CD4-positive, alpha-beta T cell (primary cell): Measurements from ENCODE around the gene HS3ST5. TPM values are rescaled to one million over a fixed set of nuclear protein-coding genes. Genes with fewer than 3 reads are reported as not detected.
"Not testable (repeated sequence)": the region's sequence is repeated elsewhere in the genome, so short reads cannot be mapped to it uniquely, and the experiment has no call there.

Source experiments
- ATAC-seq: fragments of 200-7000 bp; cut with Tn5 transposase; one replicate; pipeline ENCODE4 v1.10.0; 2022; ENCODE audit warnings: mild to moderate bottlenecking; ENCODE audit not compliant: poor library complexity
- CTCF ChIA-PET: fragments of 350-600 bp; sonication (Branson Sonifier 250); formaldehyde crosslinking; loops from one replicate; lab custom pipeline; 2021; ENCODE audit warnings: antibody characterized with exemption, inconsistent platforms; lab: Charles Lee
- POLR2A ChIA-PET: fragments of 350-600 bp; sonication (Branson Sonifier 250); formaldehyde crosslinking; loops from one replicate; lab custom pipeline; 2021; ENCODE audit warnings: antibody characterized with exemption, inconsistent platforms; lab: Charles Lee
- DNase-seq, 14 experiments: peaks; one replicate each; pipeline ENCODE4 v3.0.0-alpha.2; 2013 to 2020; ENCODE audit warnings: mixed read lengths in 2 of 14
- H3K27ac ChIP-seq, 2 donors: one replicate each; pipeline versions ENCODE4 v1.5.1 to v1.7.0; 2013; ENCODE audit warnings: low read length in 2 of 2, low read depth in 1 of 2, mild to moderate bottlenecking in 1 of 2
- H3K27me3 ChIP-seq, 2 experiments: 1 replicate in 1 of 2; 2 replicates in 1 of 2; pipeline versions ENCODE4 v1.6.1 to v1.7.0; 2013; ENCODE audit warnings: low read length in 2 of 2, control low read depth in 1 of 2, mild to moderate bottlenecking in 1 of 2, moderate library complexity in 1 of 2; ENCODE audit not compliant: insufficient read depth in 2 of 2, control insufficient read depth in 1 of 2
- H3K36me3 ChIP-seq: one replicate; pipeline ENCODE4 v1.6.1; 2013; ENCODE audit warnings: low read length, control low read depth; ENCODE audit not compliant: insufficient read depth
- H3K4me1 ChIP-seq: one replicate; pipeline ENCODE4 v1.6.1; 2013; ENCODE audit warnings: low read length, control low read depth; ENCODE audit not compliant: insufficient read depth
- H3K4me3 ChIP-seq: one replicate; pipeline ENCODE4 v1.5.1; 2013; ENCODE audit warnings: mild to moderate bottlenecking, low read length, moderate library complexity
- H3K9me3 ChIP-seq, 2 experiments: 1 replicate in 1 of 2; 2 replicates in 1 of 2; pipeline versions ENCODE4 v1.6.1 to v1.7.0; 2013; ENCODE audit warnings: low read length in 2 of 2, mild to moderate bottlenecking in 2 of 2, control low read depth in 1 of 2, moderate library complexity in 1 of 2; ENCODE audit not compliant: control insufficient read depth in 1 of 2, insufficient read depth in 1 of 2
- H3K27ac Mint-ChIP-seq: one replicate; pipeline ENCODE4 v1.8.0; 2020; ENCODE audit warnings: mixed read lengths
- H3K27me3 Mint-ChIP-seq: one replicate; pipeline ENCODE4 v1.8.0; 2021; ENCODE audit warnings: mixed read lengths
- H3K36me3 Mint-ChIP-seq: one replicate; pipeline ENCODE4 v1.8.0; 2021; ENCODE audit warnings: low read depth, mixed read lengths
- H3K4me1 Mint-ChIP-seq: one replicate; pipeline ENCODE4 v1.8.0; 2021; ENCODE audit warnings: low read depth, mixed read lengths
- H3K4me3 Mint-ChIP-seq: one replicate; pipeline ENCODE4 v1.8.0; 2020; ENCODE audit warnings: mild to moderate bottlenecking, mixed read lengths
- H3K9me3 Mint-ChIP-seq: one replicate; pipeline ENCODE4 v1.8.0; 2020; ENCODE audit warnings: mixed read lengths
- intact Hi-C, 2 experiments: fragments of 100-400 bp; cut with DNase I in 1 of 2; cut with micrococcal nuclease in 1 of 2; formaldehyde crosslinking; loops; one replicate each; pipeline versions ENCODE4 v1.15.1 to v1.9.0; 2023 to 2025; cut with DNase I, micrococcal nuclease
- total RNA-seq, 174 experiments: library from RNA in 2 of 174; stranded (reverse) in 2 of 174; gene quantifications; one replicate each; pipeline ENCODE4 v1.2.3 and lab custom pipeline; 2021 to 2026
- TF ChIP-seq, protein P1 (sequence below): fragments of 200-600 bp; IDR thresholded peaks from one replicate; pipeline ENCODE4 v1.8.0; 2022; ENCODE audit warnings: antibody characterized with exemption, mild to moderate bottlenecking

The HS3ST5 gene
- total RNA-seq, 2 experiments from 2014 or later: not detected

DNA sequence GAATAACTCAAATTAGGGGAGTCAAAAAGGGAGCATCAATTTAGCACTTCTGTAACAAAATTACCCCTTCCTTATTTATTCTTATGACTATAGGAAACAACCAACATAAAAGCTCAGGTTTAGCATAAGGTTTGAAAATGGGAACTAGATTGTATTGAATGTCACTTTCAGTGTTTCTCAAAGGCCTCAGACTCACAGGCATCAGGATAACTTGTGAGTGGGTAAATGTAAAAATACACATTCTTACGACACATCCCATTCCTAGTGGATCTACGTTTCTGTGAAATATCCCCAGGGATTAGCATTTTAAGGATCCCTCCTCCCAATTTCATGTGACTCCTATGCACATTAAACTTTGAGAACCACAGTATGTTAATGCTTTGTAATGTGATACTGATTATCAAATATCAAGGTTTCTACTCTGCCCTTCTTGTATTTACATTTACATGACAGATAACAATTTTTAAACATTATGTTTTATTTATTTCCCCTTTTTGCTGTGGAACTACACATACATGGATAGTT is 114.8 kb downstream of the HS3ST5 start:
- no peaks in the 10 kb centered on the region for H3K9me3 Mint-ChIP-seq
- no peak for ATAC-seq
- intact Hi-C loops: no loop called here
- H3K36me3 ChIP-seq: no peaks in the 10 kb centered on the region
- H3K4me1 Mint-ChIP-seq: no peaks in the 10 kb centered on the region
- no peaks in the 10 kb centered on the region for H3K27me3 Mint-ChIP-seq
- POLR2A ChIA-PET: no interaction called here
- TF ChIP-seq, protein P1, sequence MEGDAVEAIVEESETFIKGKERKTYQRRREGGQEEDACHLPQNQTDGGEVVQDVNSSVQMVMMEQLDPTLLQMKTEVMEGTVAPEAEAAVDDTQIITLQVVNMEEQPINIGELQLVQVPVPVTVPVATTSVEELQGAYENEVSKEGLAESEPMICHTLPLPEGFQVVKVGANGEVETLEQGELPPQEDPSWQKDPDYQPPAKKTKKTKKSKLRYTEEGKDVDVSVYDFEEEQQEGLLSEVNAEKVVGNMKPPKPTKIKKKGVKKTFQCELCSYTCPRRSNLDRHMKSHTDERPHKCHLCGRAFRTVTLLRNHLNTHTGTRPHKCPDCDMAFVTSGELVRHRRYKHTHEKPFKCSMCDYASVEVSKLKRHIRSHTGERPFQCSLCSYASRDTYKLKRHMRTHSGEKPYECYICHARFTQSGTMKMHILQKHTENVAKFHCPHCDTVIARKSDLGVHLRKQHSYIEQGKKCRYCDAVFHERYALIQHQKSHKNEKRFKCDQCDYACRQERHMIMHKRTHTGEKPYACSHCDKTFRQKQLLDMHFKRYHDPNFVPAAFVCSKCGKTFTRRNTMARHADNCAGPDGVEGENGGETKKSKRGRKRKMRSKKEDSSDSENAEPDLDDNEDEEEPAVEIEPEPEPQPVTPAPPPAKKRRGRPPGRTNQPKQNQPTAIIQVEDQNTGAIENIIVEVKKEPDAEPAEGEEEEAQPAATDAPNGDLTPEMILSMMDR: no peak
- H3K4me3 ChIP-seq: no peak overlapping the region
- no peak overlapping the region for H3K4me3 Mint-ChIP-seq
- H3K27me3 ChIP-seq: no peaks in the 10 kb centered on the region
- no peak overlapping the region for H3K27ac Mint-ChIP-seq
- H3K36me3 Mint-ChIP-seq: no peaks in the 10 kb centered on the region
- H3K9me3 ChIP-seq: peaks cover 0 to 4% of the 10 kb centered on the region in 2 experiments
- H3K4me1 ChIP-seq: no peaks in the 10 kb centered on the region
- H3K27ac ChIP-seq: no peak overlapping the region
- CTCF ChIA-PET: no interaction called here
- DNase-seq: no peak

DNA sequence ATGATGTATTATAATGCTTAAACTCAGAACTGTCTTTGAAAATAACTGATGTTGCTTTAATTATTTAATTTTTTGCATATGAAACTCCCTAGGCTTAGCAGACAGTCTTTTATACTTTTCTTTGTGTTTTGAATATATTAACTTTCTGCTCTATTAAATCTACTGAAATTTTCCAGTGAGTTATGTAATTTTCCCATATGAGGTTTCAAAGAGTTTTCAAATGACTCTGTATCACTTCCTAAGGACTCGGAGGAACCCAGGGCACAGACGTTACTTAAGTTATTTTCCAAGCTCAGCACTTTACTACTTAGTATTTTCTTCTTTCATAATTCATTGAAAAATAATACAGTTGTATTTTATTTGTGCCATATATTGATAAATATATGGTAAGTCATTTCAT is 122.6 kb downstream of the HS3ST5 start:
- ChIA-PET POLR2A (no interaction called here), CTCF (no interaction called here)
- H3K4me1 Mint-ChIP-seq: no peaks in the 10 kb centered on the region
- H3K36me3 Mint-ChIP-seq: no peaks in the 10 kb centered on the region
- TF ChIP-seq, protein P1: no peak
- H3K9me3 Mint-ChIP-seq: no peaks in the 10 kb centered on the region
- no peak for DNase-seq
- intact Hi-C loops: no loop called here
- no peak overlapping the region for H3K27ac Mint-ChIP-seq
- no peaks in the 10 kb centered on the region for H3K27me3 Mint-ChIP-seq
- H3K9me3 ChIP-seq: no peaks in the 10 kb centered on the region
- no peak overlapping the region for H3K4me3 Mint-ChIP-seq
- no peaks in the 10 kb centered on the region for H3K4me1 ChIP-seq
- no peak overlapping the region for H3K27ac ChIP-seq
- no peak overlapping the region for H3K4me3 ChIP-seq
- ATAC-seq: no peak
- no peaks in the 10 kb centered on the region for H3K36me3 ChIP-seq
- H3K27me3 ChIP-seq: no peaks in the 10 kb centered on the region

DNA sequence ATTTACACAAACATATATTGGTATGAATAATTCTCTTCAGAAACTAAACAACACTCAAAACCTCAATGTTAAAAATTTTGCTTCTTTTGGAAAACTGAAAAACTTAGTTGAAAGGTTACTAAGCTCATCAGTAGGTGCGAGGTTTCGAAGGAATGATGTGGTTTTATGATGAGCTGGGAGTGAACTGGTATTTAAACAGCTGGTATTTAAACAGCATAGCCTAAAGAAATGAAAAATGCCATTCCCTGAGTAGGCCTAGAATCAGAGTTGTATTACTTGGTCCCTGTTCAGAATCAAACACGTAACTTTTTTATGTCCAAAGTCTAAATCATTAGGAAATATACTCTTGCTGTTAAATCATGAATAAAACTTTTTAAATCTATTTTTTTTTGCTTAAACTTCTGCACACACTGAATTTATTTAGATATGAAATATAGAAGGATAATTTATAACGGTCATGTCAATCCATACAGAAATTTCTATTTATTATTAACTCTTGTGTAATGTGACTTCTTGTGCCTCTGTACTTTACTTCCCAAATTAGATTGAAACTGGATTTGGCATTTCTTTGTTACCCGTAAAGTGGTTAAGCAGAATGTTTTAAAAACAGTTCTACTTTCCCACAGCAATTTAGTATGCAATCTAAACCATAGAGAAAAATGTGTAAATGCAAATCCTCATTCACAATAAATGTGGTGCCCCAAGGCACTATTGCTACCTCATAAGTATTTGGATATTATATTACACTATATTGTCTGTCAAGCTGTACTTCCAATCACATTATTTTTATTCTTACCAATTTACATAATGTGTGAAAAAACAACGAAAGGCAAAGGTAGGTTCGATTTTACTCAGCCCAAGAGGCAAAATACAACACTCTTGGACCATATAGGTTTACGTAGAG is 124.1 kb downstream of the HS3ST5 start:
- CTCF ChIA-PET: no interaction called here

DNA sequence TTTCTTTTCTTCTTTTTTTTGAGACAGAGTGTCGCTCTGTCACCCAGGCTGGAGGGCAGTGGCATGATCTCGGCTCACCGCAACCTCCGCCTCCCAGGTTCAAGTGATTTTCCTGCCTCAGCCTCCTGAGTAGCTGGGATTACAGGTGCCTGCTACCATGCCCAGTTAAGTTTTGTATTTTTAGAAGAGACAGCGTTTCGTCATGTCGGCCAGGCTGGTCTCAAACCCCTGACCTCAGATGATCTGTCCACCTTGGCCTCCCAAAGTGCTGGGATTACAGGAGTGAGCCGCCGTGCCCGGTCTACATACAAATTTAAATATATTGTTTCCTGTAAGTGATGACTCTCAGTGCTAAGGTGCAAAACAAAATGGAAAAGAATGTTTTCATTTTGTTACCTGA is 124.8 kb downstream of the HS3ST5 start:
- CTCF ChIA-PET, H3K27ac Mint-ChIP-seq, ATAC-seq, H3K4me1 ChIP-seq, H3K27me3 Mint-ChIP-seq, H3K9me3 ChIP-seq, H3K4me1 Mint-ChIP-seq, H3K4me3 ChIP-seq, H3K36me3 Mint-ChIP-seq, POLR2A ChIA-PET, H3K4me3 Mint-ChIP-seq, H3K27ac ChIP-seq, DNase-seq, H3K36me3 ChIP-seq, intact Hi-C loops, H3K9me3 Mint-ChIP-seq, H3K27me3 ChIP-seq: not testable (repeated sequence)

More for the DNA sequence above, 124.1 kb downstream of the HS3ST5 start:
- no peaks in the 10 kb centered on the region for H3K27me3 Mint-ChIP-seq
- intact Hi-C loops: no loop called here
- no peaks in the 10 kb centered on the region for H3K4me1 Mint-ChIP-seq
- POLR2A ChIA-PET: no interaction called here
- no peak overlapping the region for H3K27ac ChIP-seq
- H3K36me3 ChIP-seq: no peaks in the 10 kb centered on the region
- H3K9me3 Mint-ChIP-seq: no peaks in the 10 kb centered on the region
- TF ChIP-seq, protein P1: no peak
- ATAC-seq (no peak), DNase-seq (no peak)
- H3K27me3 ChIP-seq: no peaks in the 10 kb centered on the region
- H3K4me3 ChIP-seq: no peak overlapping the region
- no peaks in the 10 kb centered on the region for H3K36me3 Mint-ChIP-seq
- H3K9me3 ChIP-seq: no peaks in the 10 kb centered on the region
- H3K4me3 Mint-ChIP-seq: no peak overlapping the region
- H3K27ac Mint-ChIP-seq: no peak overlapping the region
- H3K4me1 ChIP-seq: no peaks in the 10 kb centered on the region
